Measurements from ENCODE around the gene SYT15.
"Not testable (repeated sequence)": the region's sequence is repeated elsewhere in the genome, so short reads cannot be mapped to it uniquely, and the experiment has no call there.

- TF ChIP-seq, protein P1, sequence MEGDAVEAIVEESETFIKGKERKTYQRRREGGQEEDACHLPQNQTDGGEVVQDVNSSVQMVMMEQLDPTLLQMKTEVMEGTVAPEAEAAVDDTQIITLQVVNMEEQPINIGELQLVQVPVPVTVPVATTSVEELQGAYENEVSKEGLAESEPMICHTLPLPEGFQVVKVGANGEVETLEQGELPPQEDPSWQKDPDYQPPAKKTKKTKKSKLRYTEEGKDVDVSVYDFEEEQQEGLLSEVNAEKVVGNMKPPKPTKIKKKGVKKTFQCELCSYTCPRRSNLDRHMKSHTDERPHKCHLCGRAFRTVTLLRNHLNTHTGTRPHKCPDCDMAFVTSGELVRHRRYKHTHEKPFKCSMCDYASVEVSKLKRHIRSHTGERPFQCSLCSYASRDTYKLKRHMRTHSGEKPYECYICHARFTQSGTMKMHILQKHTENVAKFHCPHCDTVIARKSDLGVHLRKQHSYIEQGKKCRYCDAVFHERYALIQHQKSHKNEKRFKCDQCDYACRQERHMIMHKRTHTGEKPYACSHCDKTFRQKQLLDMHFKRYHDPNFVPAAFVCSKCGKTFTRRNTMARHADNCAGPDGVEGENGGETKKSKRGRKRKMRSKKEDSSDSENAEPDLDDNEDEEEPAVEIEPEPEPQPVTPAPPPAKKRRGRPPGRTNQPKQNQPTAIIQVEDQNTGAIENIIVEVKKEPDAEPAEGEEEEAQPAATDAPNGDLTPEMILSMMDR (IDR thresholded peaks at IDR 0.05) = not testable (repeated sequence)
- TF ChIP-seq POLR2AphosphoS5 (IDR thresholded peaks at IDR 0.05; ENCODE audit: low read depth, low read length); SIN3A (IDR thresholded peaks at IDR 0.05; ENCODE audit: borderline replicate concordance, insufficient read depth, low read depth, low read length); TCF7L2 (IDR thresholded peaks at IDR 0.05; ENCODE audit: low read depth, low read length): not testable (repeated sequence)
- TF ChIP-seq, protein P2, sequence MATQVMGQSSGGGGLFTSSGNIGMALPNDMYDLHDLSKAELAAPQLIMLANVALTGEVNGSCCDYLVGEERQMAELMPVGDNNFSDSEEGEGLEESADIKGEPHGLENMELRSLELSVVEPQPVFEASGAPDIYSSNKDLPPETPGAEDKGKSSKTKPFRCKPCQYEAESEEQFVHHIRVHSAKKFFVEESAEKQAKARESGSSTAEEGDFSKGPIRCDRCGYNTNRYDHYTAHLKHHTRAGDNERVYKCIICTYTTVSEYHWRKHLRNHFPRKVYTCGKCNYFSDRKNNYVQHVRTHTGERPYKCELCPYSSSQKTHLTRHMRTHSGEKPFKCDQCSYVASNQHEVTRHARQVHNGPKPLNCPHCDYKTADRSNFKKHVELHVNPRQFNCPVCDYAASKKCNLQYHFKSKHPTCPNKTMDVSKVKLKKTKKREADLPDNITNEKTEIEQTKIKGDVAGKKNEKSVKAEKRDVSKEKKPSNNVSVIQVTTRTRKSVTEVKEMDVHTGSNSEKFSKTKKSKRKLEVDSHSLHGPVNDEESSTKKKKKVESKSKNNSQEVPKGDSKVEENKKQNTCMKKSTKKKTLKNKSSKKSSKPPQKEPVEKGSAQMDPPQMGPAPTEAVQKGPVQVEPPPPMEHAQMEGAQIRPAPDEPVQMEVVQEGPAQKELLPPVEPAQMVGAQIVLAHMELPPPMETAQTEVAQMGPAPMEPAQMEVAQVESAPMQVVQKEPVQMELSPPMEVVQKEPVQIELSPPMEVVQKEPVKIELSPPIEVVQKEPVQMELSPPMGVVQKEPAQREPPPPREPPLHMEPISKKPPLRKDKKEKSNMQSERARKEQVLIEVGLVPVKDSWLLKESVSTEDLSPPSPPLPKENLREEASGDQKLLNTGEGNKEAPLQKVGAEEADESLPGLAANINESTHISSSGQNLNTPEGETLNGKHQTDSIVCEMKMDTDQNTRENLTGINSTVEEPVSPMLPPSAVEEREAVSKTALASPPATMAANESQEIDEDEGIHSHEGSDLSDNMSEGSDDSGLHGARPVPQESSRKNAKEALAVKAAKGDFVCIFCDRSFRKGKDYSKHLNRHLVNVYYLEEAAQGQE (IDR thresholded peaks at IDR 0.05; ENCODE audit: insufficient read depth in 1 of 2, low read depth in 2 of 2, low read length in 1 of 2) = not testable (repeated sequence)
Measured at GRCh38 chr10:46597616-46598246, 18.8 kb downstream of the SYT15 start.
